NB4 (cell line): ENCODE data around the gene RIPK4.

ENCODE experiments used
- DNase-seq: peaks from one replicate; pipeline ENCODE4 v3.0.0; 2010; ENCODE audit warnings: low read depth
- H3K4me3 ChIP-seq: one replicate; pipeline ENCODE4 v1.5.1; 2011; ENCODE audit warnings: mild to moderate bottlenecking, low read depth, low read length, moderate library complexity
- CTCF ChIP-seq: IDR thresholded peaks from one replicate; pipeline ENCODE4 v1.5.1; 2012; ENCODE audit warnings: low read depth, low read length
- MAX ChIP-seq: IDR thresholded peaks from 2 replicates; pipeline ENCODE4 v1.6.1; 2011; ENCODE audit warnings: low read depth, low read length
- MYC ChIP-seq: IDR thresholded peaks from 2 replicates; pipeline ENCODE4 v1.6.1; 2011; ENCODE audit warnings: low read depth, low read length
- POLR2A ChIP-seq: IDR thresholded peaks from 2 replicates; pipeline ENCODE4 v1.6.1; 2011; ENCODE audit warnings: mild to moderate bottlenecking; ENCODE audit not compliant: insufficient read length; ENCODE audit errors: extremely low read depth

Gene RIPK4

GRCh38 chr21:41769933-41770332, 3.1 kb upstream of the RIPK4 start:
- TF ChIP-seq CTCF: no peak
- no peak for TF ChIP-seq MYC
- TF ChIP-seq MAX: no peak
- no peak for TF ChIP-seq POLR2A
- no peak overlapping the region for H3K4me3 ChIP-seq
- DNase-seq: no peak

- TF ChIP-seq POLR2A (no peak), CTCF (no peak)
- no peak overlapping the region for H3K4me3 ChIP-seq
- no peak for DNase-seq
These were observed 2.7 kb upstream of the RIPK4 start for GRCh38 chr21:41769521-41769920.

GRCh38 chr21:41769111-41769510, 2.3 kb upstream of the RIPK4 start:
- H3K4me3 ChIP-seq: no peak overlapping the region
- no peak for DNase-seq
- TF ChIP-seq MYC (no peak), POLR2A (no peak), MAX (no peak), CTCF (no peak)

GRCh38 chr21:41768437-41769042, 1.7 kb upstream of the RIPK4 start:
- peak; percentile 24 for DNase-seq
- TF ChIP-seq MAX (no peak), MYC (no peak), POLR2A (no peak), CTCF (no peak)
- no peak overlapping the region for H3K4me3 ChIP-seq

- no peak for DNase-seq
- no peak for TF ChIP-seq CTCF
- no peak for TF ChIP-seq MAX
- TF ChIP-seq MYC: no peak
- no peak for TF ChIP-seq POLR2A
- no peak overlapping the region for H3K4me3 ChIP-seq
These were observed 969 bp upstream of the RIPK4 start for GRCh38 chr21:41767606-41768436.
